ENCODE data around the gene CHKB. TPM values are rescaled to one million over a fixed set of nuclear protein-coding genes. Genes with fewer than 3 reads are reported as not detected.
"Not testable (repeated sequence)": the region's sequence is repeated elsewhere in the genome, so short reads cannot be mapped to it uniquely, and the experiment has no call there.

CHKB gene
- polyA plus RNA-seq, 1 donor, result 106 TPM

DNA sequence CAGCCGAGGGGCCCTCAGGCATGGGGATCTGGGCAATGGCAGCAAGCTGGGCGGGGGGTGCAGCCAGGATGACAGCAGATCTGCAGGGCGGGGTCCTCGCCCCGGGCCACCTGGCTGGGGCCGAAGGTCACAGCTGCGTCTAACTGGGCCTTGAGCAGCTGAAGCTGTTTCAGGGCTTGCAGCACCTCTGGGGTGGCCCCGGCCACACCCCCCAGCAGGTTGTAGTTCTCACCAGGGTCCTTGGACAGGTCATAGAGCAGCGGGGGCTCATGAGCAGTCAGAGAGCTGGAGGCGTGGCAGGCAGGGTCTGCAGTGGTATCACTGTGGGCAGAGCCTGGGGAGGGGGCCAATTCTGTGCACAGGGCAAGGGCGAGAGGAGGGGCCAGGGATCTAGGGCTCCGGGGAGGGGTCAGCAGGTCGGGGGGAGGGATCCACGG lies 42.5 kb upstream of the CHKB start:
- no peaks in the 10 kb centered on the region for H3K27me3 ChIP-seq (ENCODE audit: control insufficient read depth, insufficient read depth, low read length)
- H3K27ac ChIP-seq (ENCODE audit: low read length), result no peak overlapping the region
- peak; percentile 56 to 64 for DNase-seq
- peaks cover 57% of the 10 kb centered on the region for H3K4me1 ChIP-seq (ENCODE audit: control insufficient read depth, insufficient read depth, low read length)
- no peak overlapping the region for H3K4me3 ChIP-seq (ENCODE audit: low read length)
- no peaks in the 10 kb centered on the region for H3K9me3 ChIP-seq (ENCODE audit: control insufficient read depth, low read depth, low read length)
- no peaks in the 10 kb centered on the region for H3K36me3 ChIP-seq (ENCODE audit: control insufficient read depth, insufficient read depth, low read length)
- WGBS (ENCODE audit: insufficient coverage, low lambda C conversion rate), result no CpG with 5 or more reads among the region's 14 CpGs

DNA sequence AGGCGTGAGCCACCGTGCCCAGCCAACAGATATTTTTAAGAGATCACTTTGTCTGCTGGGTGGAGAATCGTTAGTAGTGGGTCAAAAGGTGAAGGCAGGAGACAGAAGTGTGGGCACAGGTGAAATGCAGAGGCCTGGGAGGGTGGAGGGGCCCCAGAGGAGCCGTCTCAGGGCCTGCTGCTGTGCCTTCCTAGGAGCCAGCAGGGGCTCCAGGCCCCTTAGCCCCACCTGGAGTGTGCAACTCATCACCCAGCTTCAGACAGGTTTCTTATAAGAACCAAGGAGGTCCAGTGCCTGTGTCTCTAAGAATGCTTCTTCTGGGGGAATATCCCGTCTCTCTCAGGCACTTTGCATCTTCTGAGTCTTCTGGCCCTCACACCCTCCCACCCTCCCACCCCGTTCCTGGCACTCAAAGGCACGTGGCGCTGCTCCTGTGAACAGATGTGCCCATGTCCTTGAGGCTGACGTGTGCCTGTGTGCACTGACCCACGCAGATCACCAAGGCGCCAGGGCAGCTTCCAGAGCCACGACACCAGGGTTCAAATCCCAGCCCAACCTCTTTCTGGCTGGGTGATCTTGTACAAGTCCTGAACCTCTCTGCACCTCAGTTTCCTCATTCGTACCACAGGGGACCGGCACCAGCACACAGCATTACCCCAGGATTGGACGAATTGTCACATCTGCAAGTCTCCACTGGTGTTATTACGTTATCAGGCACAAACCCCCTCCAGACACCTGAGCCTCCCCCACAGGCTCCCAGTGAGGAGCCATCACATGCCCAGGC lies 41.9 kb upstream of the CHKB start:
- WGBS (ENCODE audit: insufficient coverage, low lambda C conversion rate), result no CpG with 5 or more reads among the region's 16 CpGs
- no peak for DNase-seq
- no peak overlapping the region for H3K27ac ChIP-seq (ENCODE audit: low read length)
- peaks cover 57% of the 10 kb centered on the region for H3K4me1 ChIP-seq (ENCODE audit: control insufficient read depth, insufficient read depth, low read length)
- H3K27me3 ChIP-seq (ENCODE audit: control insufficient read depth, insufficient read depth, low read length), result no peaks in the 10 kb centered on the region
- H3K4me3 ChIP-seq (ENCODE audit: low read length), result no peak overlapping the region
- no peaks in the 10 kb centered on the region for H3K36me3 ChIP-seq (ENCODE audit: control insufficient read depth, insufficient read depth, low read length)
- no peaks in the 10 kb centered on the region for H3K9me3 ChIP-seq (ENCODE audit: control insufficient read depth, low read depth, low read length)

DNA sequence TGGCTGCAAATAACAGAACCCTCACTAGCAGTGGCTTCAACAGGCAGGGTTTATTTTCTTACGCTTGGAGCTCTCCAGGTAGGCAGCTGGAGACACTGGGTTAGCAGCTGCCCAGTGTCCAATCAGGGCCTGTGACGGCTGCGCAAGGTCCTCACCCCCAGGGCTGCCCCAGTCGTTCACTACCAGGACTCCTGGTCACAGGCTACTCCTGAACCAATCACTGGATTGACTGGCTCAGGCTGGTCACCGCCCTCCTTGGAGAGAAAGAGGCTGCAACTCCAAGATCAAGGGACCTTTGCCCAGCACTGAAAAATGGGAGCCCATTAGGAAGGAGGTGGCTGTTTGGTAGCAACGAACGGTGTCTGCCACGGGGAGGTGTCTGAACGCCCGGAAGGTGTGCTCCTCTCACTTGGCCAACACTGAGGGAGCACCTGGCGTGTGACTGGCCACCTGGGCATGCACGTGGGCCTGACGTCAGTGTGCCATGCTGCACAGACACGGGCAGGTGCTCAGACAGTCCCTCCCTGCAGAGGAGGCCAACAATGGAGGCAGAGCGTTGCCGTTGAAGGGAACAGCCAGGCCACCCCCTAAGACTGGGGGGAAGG lies 40.2 kb upstream of the CHKB start:
- Histone ChIP-seq H3K36me3 (ENCODE audit: control insufficient read depth, insufficient read depth, low read length) (no peaks in the 10 kb centered on the region), H3K9me3 (ENCODE audit: control insufficient read depth, low read depth, low read length) (no peaks in the 10 kb centered on the region), H3K4me1 (ENCODE audit: control insufficient read depth, insufficient read depth, low read length) (peaks cover 49% of the 10 kb centered on the region), H3K27ac (ENCODE audit: low read length) (peak overlapping the region; percentile 91), H3K27me3 (ENCODE audit: control insufficient read depth, insufficient read depth, low read length) (no peaks in the 10 kb centered on the region), H3K4me3 (ENCODE audit: low read length) (peak overlapping the region; percentile 15)
- no CpG with 5 or more reads among the region's 16 CpGs for WGBS (ENCODE audit: insufficient coverage, low lambda C conversion rate)
- DNase-seq, result peak; percentile 94 to 97

DNA sequence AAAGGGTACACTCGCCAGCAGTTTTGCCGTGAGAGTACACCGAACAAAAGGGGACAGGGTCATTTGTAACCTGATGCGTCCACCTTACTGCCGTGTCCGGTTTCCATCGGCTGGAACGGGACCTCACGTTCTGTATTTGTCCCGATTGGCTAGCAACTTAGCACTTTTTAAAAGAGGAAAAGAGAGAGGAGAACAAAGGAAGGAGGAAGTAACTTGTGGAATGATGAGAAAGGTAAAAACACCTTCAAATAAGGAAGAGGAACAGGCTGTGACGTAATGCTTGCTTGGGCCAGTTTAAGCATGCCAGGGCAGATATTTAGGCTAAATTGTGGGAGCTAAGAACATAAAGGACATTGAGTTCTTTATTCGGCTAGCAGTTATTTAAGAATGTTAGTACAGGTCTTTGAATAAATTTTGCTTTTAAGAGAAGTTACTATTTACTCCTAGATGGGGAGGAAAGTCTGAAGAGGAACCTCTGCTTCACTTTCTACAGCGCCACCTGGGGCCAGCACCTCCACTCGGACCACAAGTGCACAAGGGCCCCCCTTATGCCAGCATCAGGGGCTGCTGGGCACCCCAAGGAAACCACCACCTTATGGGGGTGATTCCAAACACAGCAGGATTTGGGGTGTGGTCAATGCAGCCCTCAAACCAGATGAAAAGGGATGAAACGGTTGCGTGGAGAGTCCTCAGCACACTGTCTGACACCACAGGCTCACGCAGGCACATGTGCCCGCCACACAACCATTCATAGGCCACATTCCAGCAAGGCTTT lies 39.5 kb upstream of the CHKB start:
- H3K27ac ChIP-seq (ENCODE audit: low read length), result peak overlapping the region; percentile 91
- no peaks in the 10 kb centered on the region for H3K36me3 ChIP-seq (ENCODE audit: control insufficient read depth, insufficient read depth, low read length)
- H3K4me1 ChIP-seq (ENCODE audit: control insufficient read depth, insufficient read depth, low read length), result peaks cover 44% of the 10 kb centered on the region
- H3K27me3 ChIP-seq (ENCODE audit: control insufficient read depth, insufficient read depth, low read length), result no peaks in the 10 kb centered on the region
- 43% methylated on average over 2 of the region's 18 CpGs for WGBS (ENCODE audit: insufficient coverage, low lambda C conversion rate)
- peak overlapping the region; percentile 15 for H3K4me3 ChIP-seq (ENCODE audit: low read length)
- no peaks in the 10 kb centered on the region for H3K9me3 ChIP-seq (ENCODE audit: control insufficient read depth, low read depth, low read length)
- no peak for DNase-seq

DNA sequence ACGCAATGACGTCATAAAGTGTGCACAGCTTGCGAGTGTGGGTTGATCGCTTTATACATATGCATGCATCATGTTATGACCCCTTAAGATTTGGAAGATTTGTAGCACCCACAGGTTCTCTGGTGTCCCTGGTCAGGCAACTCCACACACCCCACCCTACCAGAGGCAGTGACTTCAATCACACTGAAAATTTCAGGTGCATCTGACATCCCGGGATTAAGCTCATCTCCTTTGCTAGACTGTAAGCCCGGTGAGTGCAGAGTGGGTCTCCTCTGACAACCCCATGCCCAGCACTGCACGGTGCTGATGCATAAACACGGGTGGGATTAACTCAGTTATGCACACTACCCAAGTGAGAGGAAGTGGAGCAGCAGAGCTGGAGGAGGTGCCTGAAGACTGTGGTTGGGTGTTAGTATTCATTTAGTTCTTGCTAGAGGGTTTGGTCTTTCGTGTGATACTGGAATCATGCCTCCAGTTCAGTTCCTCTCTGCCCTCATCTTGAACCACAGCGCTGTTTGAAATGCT lies 38.8 kb upstream of the CHKB start:
- H3K36me3 ChIP-seq (ENCODE audit: control insufficient read depth, insufficient read depth, low read length), result no peaks in the 10 kb centered on the region
- H3K4me1 ChIP-seq (ENCODE audit: control insufficient read depth, insufficient read depth, low read length), result peaks cover 44% of the 10 kb centered on the region
- no peak for DNase-seq
- H3K9me3 ChIP-seq (ENCODE audit: control insufficient read depth, low read depth, low read length), result no peaks in the 10 kb centered on the region
- no peak overlapping the region for H3K4me3 ChIP-seq (ENCODE audit: low read length)
- no CpG with 5 or more reads among the region's 10 CpGs for WGBS (ENCODE audit: insufficient coverage, low lambda C conversion rate)
- no peaks in the 10 kb centered on the region for H3K27me3 ChIP-seq (ENCODE audit: control insufficient read depth, insufficient read depth, low read length)
- H3K27ac ChIP-seq (ENCODE audit: low read length), result no peak overlapping the region

DNA sequence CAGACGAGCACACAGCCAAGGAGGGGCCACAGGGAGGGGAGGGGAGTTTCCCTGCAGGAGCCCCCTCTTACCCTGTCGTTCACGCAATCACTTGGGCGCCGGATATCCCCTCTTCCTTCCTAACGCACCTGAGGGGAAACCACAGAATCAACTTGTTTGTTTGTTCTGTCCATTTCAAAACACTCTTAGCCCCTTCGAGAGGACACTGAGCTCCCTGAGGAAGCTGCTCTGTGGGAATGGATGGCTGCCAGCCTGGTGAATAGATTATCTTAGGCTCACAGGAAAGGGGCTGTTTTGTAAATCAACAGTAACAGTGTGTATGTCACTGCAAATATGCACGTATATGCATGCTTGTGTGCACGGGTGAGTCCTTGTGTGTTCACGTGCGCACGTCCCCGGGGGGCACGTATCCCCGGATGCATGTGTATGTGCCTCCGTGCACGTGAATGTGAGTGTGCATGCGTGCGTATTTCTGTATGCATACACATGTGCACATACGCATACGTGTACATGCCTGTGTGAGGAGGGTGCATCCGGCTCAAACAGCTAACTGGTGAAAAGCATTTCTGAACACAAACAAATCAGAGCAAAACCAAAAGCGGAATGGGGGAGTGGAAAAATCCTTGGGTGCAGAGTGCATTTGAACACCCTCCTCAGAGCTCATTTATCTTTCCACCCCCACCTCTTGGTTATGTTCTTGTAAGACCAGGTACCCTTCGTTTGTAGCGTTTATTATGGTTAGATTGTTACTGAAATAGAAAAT lies 38.1 kb upstream of the CHKB start:
- H3K36me3 ChIP-seq (ENCODE audit: control insufficient read depth, insufficient read depth, low read length), result no peaks in the 10 kb centered on the region
- no peak overlapping the region for H3K27ac ChIP-seq (ENCODE audit: low read length)
- H3K9me3 ChIP-seq (ENCODE audit: control insufficient read depth, low read depth, low read length), result no peaks in the 10 kb centered on the region
- no peaks in the 10 kb centered on the region for H3K27me3 ChIP-seq (ENCODE audit: control insufficient read depth, insufficient read depth, low read length)
- H3K4me1 ChIP-seq (ENCODE audit: control insufficient read depth, insufficient read depth, low read length), result peaks cover 42% of the 10 kb centered on the region
- no peak overlapping the region for H3K4me3 ChIP-seq (ENCODE audit: low read length)
- peak in 1 of 2 donors; percentile 72 for DNase-seq
- WGBS (ENCODE audit: insufficient coverage, low lambda C conversion rate), result 0% methylated on average over 2 of the region's 25 CpGs

DNA sequence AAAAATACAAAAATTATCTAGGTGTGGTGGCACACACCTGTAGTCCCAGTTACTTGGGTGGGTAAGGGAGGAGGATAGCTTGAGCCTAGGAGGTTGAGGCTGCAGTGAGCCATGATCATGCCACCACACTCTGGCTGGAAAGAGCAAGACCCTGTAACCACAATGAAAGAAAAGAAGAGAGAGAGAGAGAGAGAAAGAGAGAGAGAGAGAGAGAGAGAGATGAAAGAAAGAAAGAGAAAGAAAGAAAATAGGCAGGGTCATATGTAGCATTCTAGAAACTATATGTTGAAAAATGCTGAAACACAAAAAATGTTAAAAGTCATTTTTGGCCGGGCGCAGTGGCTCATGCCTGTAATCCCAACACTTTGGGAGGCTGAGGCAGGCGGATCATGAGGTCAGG lies 31.6 kb upstream of the CHKB start:
- not testable (repeated sequence) for H3K4me1 ChIP-seq (ENCODE audit: control insufficient read depth, insufficient read depth, low read length); H3K36me3 ChIP-seq (ENCODE audit: control insufficient read depth, insufficient read depth, low read length); H3K9me3 ChIP-seq (ENCODE audit: control insufficient read depth, low read depth, low read length); H3K27ac ChIP-seq (ENCODE audit: low read length); DNase-seq; H3K4me3 ChIP-seq (ENCODE audit: low read length)
- H3K27me3 ChIP-seq (ENCODE audit: control insufficient read depth, insufficient read depth, low read length), result peaks cover 17% of the 10 kb centered on the region
- no CpG with 5 or more reads among the region's 3 CpGs for WGBS (ENCODE audit: insufficient coverage, low lambda C conversion rate)

DNA sequence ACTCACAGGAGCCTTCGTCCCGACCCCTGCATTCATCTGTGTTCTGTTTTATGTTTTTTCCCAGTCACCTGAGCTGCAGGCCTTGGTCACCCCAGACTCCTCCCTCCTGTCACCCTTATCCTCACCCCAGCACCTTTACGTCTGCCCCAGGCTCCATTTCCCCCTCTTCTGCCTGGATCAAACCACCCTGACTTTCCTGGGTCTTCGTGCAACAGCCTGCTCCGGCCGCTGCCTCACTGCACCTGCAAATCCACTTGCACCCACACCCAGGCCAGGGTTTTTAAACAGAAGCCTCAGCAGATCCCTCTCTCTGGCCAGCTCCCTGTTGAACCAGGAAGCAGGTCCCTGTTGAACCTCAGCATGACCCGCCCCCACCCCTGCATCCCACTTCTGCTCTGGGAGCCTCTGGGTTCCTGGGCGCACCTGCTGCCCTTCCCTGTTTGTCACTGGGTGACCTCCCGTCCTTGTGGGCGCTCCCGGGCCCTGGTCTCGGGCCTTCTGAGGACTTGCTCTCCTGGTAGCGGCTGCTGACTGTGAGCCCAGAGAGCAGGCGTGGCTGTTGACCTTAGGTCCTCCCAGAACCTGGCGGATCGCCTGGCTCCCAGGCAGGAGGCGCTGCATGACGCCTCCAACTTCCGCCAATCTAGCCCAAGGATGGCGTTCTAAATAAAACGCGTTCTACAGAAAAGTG lies 30.8 kb upstream of the CHKB start:
- no peak overlapping the region for H3K4me3 ChIP-seq (ENCODE audit: low read length)
- DNase-seq, result peak in 1 of 2 donors; percentile 67

DNA sequence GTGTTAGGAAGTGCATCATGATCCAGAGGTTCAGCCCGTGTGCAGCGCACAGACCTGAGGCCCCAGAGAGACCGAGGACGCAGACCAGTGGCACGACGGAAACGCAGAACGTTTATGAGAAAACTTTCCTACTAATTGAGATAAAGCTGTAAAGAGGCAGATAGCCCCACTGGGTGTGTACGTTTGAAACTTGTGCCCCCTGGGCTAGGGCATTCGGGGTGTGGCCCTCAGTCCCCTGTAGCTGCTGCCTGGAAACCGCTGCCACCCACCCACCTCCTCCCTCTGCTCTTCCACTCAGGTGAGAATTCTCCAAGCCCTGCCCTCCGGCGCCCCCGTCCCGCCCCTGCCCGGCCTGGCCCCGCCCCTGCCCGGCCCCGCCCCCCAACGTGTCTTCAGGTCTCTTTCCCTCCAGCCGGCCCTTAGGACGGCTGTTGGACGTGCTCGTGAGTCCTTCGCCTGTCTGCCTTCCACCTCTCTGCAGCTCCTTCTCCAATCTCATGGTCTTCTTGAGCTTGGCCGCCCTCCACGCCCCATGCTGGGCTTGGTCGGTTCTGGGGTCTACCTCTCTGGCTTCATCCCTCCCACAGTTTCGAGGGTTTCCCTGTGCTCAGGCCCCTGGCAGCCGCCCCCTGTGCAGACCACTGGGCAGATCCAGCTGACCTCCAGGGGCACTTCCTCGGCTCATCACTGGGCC lies 30.0 kb upstream of the CHKB start:
- H3K4me3 ChIP-seq (ENCODE audit: low read length), result no peak overlapping the region
- no peaks in the 10 kb centered on the region for H3K36me3 ChIP-seq (ENCODE audit: control insufficient read depth, insufficient read depth, low read length)
- H3K9me3 ChIP-seq (ENCODE audit: control insufficient read depth, low read depth, low read length), result no peaks in the 10 kb centered on the region
- H3K27me3 ChIP-seq (ENCODE audit: control insufficient read depth, insufficient read depth, low read length), result peaks cover 24% of the 10 kb centered on the region
- no peak overlapping the region for H3K27ac ChIP-seq (ENCODE audit: low read length)
- 30% methylated on average over 2 of the region's 31 CpGs for WGBS (ENCODE audit: insufficient coverage, low lambda C conversion rate)
- peak in 1 of 2 donors; percentile 75 for DNase-seq
- peaks cover 5% of the 10 kb centered on the region for H3K4me1 ChIP-seq (ENCODE audit: control insufficient read depth, insufficient read depth, low read length)

More for the DNA sequence above, 30.8 kb upstream of the CHKB start:
- Histone ChIP-seq H3K27me3 (ENCODE audit: control insufficient read depth, insufficient read depth, low read length) (peaks cover 20% of the 10 kb centered on the region), H3K36me3 (ENCODE audit: control insufficient read depth, insufficient read depth, low read length) (no peaks in the 10 kb centered on the region), H3K9me3 (ENCODE audit: control insufficient read depth, low read depth, low read length) (no peaks in the 10 kb centered on the region), H3K27ac (ENCODE audit: low read length) (no peak overlapping the region), H3K4me1 (ENCODE audit: control insufficient read depth, insufficient read depth, low read length) (peaks cover 5% of the 10 kb centered on the region)
- 67% methylated on average over 2 of the region's 22 CpGs for WGBS (ENCODE audit: insufficient coverage, low lambda C conversion rate)

All from large intestine (tissue), 3 donors.